Progenitor cell of endocrine pancreas (in vitro differentiated cells): Measurements from ENCODE around the gene ATG7. TPM values are rescaled to one million over a fixed set of nuclear protein-coding genes. Genes with fewer than 3 reads are reported as not detected.
"Not testable (repeated sequence)": the region's sequence is repeated elsewhere in the genome, so short reads cannot be mapped to it uniquely, and the experiment has no call there.

Experiments used
- DNase-seq: peaks from one replicate; pipeline ENCODE4 v3.0.0; 2021; ENCODE audit warnings: low spot score; ENCODE audit not compliant: unreplicated experiment
- H3K27ac Mint-ChIP-seq: 2 replicates; pipeline ENCODE4 v1.8.0; 2021; ENCODE audit warnings: mild to moderate bottlenecking, moderate library complexity, mixed read lengths
- H3K27me3 Mint-ChIP-seq: 2 replicates; pipeline ENCODE4 v1.8.0; 2021; ENCODE audit warnings: mixed read lengths
- H3K36me3 Mint-ChIP-seq: 2 replicates; pipeline ENCODE4 v1.8.0; 2022; ENCODE audit warnings: mixed read lengths; ENCODE audit not compliant: insufficient read depth
- H3K4me1 Mint-ChIP-seq: 2 replicates; pipeline ENCODE4 v1.8.0; 2021; ENCODE audit warnings: low read depth, mixed read lengths
- H3K4me3 Mint-ChIP-seq: 2 replicates; pipeline ENCODE4 v1.8.0; 2021; ENCODE audit warnings: low read depth, mild to moderate bottlenecking, moderate library complexity, mixed read lengths
- H3K9me3 Mint-ChIP-seq: 2 replicates; pipeline ENCODE4 v1.8.0; 2021; ENCODE audit warnings: low read depth, mixed read lengths
- CTCF ChIP-seq: fragments of 200-600 bp; sonication (generic); IDR thresholded peaks from one replicate; pipeline ENCODE4 v1.5.0; 2021; ENCODE audit warnings: antibody characterized with exemption, mild to moderate bottlenecking; ENCODE audit not compliant: unreplicated experiment
- total RNA-seq: library from RNA; stranded (reverse); gene quantifications from 2 replicates; pipeline ENCODE4 v1.2.1, GENCODE V29; 2021

Gene ATG7
- total RNA-seq, 1 donor from 2014 or later = 29.1 TPM

GRCh38 chr3:11331101-11331500 lies 58.9 kb downstream of the ATG7 start:
- peaks cover 4% of the 10 kb centered on the region for H3K36me3 Mint-ChIP-seq
- no peak overlapping the region for H3K27ac Mint-ChIP-seq
- no peak for DNase-seq
- H3K4me1 Mint-ChIP-seq = no peaks in the 10 kb centered on the region
- no peaks in the 10 kb centered on the region for H3K27me3 Mint-ChIP-seq
- no peak overlapping the region for H3K4me3 Mint-ChIP-seq
- H3K9me3 Mint-ChIP-seq = no peaks in the 10 kb centered on the region
- TF ChIP-seq CTCF = no peak

GRCh38 chr3:11335056-11335608 lies 62.9 kb downstream of the ATG7 start:
- H3K36me3 Mint-ChIP-seq = peaks cover 3% of the 10 kb centered on the region
- DNase-seq = no peak
- H3K27ac Mint-ChIP-seq = no peak overlapping the region
- no peaks in the 10 kb centered on the region for H3K27me3 Mint-ChIP-seq
- no peak overlapping the region for H3K4me3 Mint-ChIP-seq
- peak; percentile 69 for TF ChIP-seq CTCF
- H3K4me1 Mint-ChIP-seq = no peaks in the 10 kb centered on the region
- H3K9me3 Mint-ChIP-seq = no peaks in the 10 kb centered on the region

- Mint-ChIP-seq H3K4me1 (no peaks in the 10 kb centered on the region), H3K27ac (no peak overlapping the region), H3K27me3 (no peaks in the 10 kb centered on the region), H3K4me3 (no peak overlapping the region), H3K36me3 (peaks cover 9% of the 10 kb centered on the region), H3K9me3 (no peaks in the 10 kb centered on the region)
- no peak for TF ChIP-seq CTCF
- DNase-seq = no peak
Observed at GRCh38 chr3:11339541-11339940, 67.3 kb downstream of the ATG7 start.

GRCh38 chr3:11346416-11346815 lies 74.2 kb downstream of the ATG7 start:
- DNase-seq = no peak
- Mint-ChIP-seq H3K27me3 (no peaks in the 10 kb centered on the region), H3K4me3 (no peak overlapping the region), H3K27ac (no peak overlapping the region), H3K36me3 (peaks cover 33% of the 10 kb centered on the region), H3K9me3 (peaks cover 6% of the 10 kb centered on the region), H3K4me1 (peaks cover 6% of the 10 kb centered on the region)
- TF ChIP-seq CTCF = no peak

GRCh38 chr3:11348877-11349276 lies 76.7 kb downstream of the ATG7 start:
- H3K4me3 Mint-ChIP-seq, H3K4me1 Mint-ChIP-seq, H3K27ac Mint-ChIP-seq, H3K27me3 Mint-ChIP-seq, H3K9me3 Mint-ChIP-seq, DNase-seq: not testable (repeated sequence)
- peaks cover 32% of the 10 kb centered on the region for H3K36me3 Mint-ChIP-seq

GRCh38 chr3:11349446-11349845 lies 77.2 kb downstream of the ATG7 start:
- no peak overlapping the region for H3K4me3 Mint-ChIP-seq
- H3K4me1 Mint-ChIP-seq = peaks cover 6% of the 10 kb centered on the region
- H3K36me3 Mint-ChIP-seq = peaks cover 29% of the 10 kb centered on the region
- TF ChIP-seq CTCF = no peak
- no peak for DNase-seq
- no peaks in the 10 kb centered on the region for H3K27me3 Mint-ChIP-seq
- no peak overlapping the region for H3K27ac Mint-ChIP-seq
- H3K9me3 Mint-ChIP-seq = peaks cover 9% of the 10 kb centered on the region
